SK-N-SH treated with all-trans-retinoic acid at 6 μM for 48 hours (cell line): ENCODE measurements around the gene KLHL5.

ENCODE experiments used
- ARNTL ChIP-seq: fragments of 450-650 bp; formaldehyde crosslinking; IDR thresholded peaks from 2 replicates; pipeline ENCODE4 v1.5.0; 2020; ENCODE audit warnings: low read depth, mild to moderate bottlenecking, moderate library complexity, borderline replicate concordance
- ESRRG ChIP-seq: fragments of 250-450 bp; sonication (Bioruptor Pico); IDR thresholded peaks from 2 replicates; pipeline ENCODE4 v1.6.1; 2021; ENCODE audit warnings: mild to moderate bottlenecking
- GLIS3 ChIP-seq: fragments of 250-450 bp; sonication (Bioruptor Pico); IDR thresholded peaks from 2 replicates; pipeline ENCODE4 v1.5.0; 2020; ENCODE audit warnings: mild to moderate bottlenecking, moderate library complexity
- PATZ1 ChIP-seq: fragments of 250-450 bp; sonication (Bioruptor Pico); IDR thresholded peaks from 2 replicates; pipeline ENCODE4 v1.8.0; 2020; ENCODE audit warnings: mild to moderate bottlenecking, moderate library complexity, borderline replicate concordance
- RARB ChIP-seq: fragments of 250-450 bp; sonication (Bioruptor Pico); IDR thresholded peaks from 2 replicates; pipeline ENCODE4 v1.8.0; 2021; ENCODE audit warnings: mild to moderate bottlenecking, moderate library complexity
- TCF4 ChIP-seq: fragments of 250-450 bp; sonication (Bioruptor Pico); IDR thresholded peaks from 2 replicates; pipeline ENCODE4 v1.8.0; 2021; ENCODE audit warnings: mild to moderate bottlenecking, moderate library complexity, borderline replicate concordance
- TOX ChIP-seq: fragments of 250-450 bp; sonication (Bioruptor Pico); IDR thresholded peaks from 2 replicates; pipeline ENCODE4 v1.8.0; 2021; ENCODE audit warnings: mild to moderate bottlenecking, moderate library complexity, borderline replicate concordance
- ZFP3 ChIP-seq: fragments of 250-450 bp; sonication (Bioruptor Pico); IDR thresholded peaks from 2 replicates; pipeline ENCODE4 v1.5.0; 2020; ENCODE audit warnings: mild to moderate bottlenecking, moderate library complexity
- ZFP30 ChIP-seq: fragments of 450-650 bp; formaldehyde crosslinking; IDR thresholded peaks from 2 replicates; pipeline ENCODE4 v1.5.0; 2022; ENCODE audit warnings: mild to moderate bottlenecking, moderate library complexity

GRCh38 chr4:39170301-39170700 lies 108.3 kb downstream of the KLHL5 start:
- TF ChIP-seq ARNTL (CRISPR knock-in tag) = no peak
- TF ChIP-seq PATZ1 (CRISPR knock-in tag) = no peak
- TF ChIP-seq RARB (CRISPR knock-in tag) = no peak
- no peak for TF ChIP-seq TCF4 (CRISPR knock-in tag)
- TF ChIP-seq GLIS3 (CRISPR knock-in tag) = no peak
- TF ChIP-seq ZFP3 (CRISPR knock-in tag) = no peak
- TF ChIP-seq ESRRG (CRISPR knock-in tag) = no peak
- no peak for TF ChIP-seq ZFP30 (CRISPR knock-in tag)
- no peak for TF ChIP-seq TOX
